Neural cell (in vitro differentiated cells): Measurements from ENCODE around the gene LARP1. TPM values are rescaled to one million over a fixed set of nuclear protein-coding genes. Genes with fewer than 3 reads are reported as not detected.

Source experiments
- H2AFZ ChIP-seq: fragments of 200-600, 300-800 bp; sonication (generic), shearing (Covaris generic); 2 replicates; pipeline ENCODE4 v1.6.0; 2014; ENCODE audit warnings: low read depth, mild to moderate bottlenecking, antibody characterized with exemption, low read length, moderate library complexity
- H3F3A ChIP-seq: fragments of 200-600 bp; shearing (Covaris generic); 2 replicates; pipeline ENCODE4 v1.6.1; 2016; ENCODE audit warnings: mild to moderate bottlenecking, moderate library complexity, mixed read lengths, antibody characterized with exemption, low read length; ENCODE audit not compliant: insufficient read depth, poor library complexity, severe bottlenecking
- H3K27ac ChIP-seq: fragments of 200-600, 300-800 bp; sonication (generic), shearing (Covaris generic); 2 replicates; pipeline ENCODE4 v1.5.1; 2014; ENCODE audit warnings: mild to moderate bottlenecking, low read length, moderate library complexity
- H3K27me3 ChIP-seq: fragments of 300-800, 200-600 bp; sonication (generic), shearing (Covaris generic); 2 replicates; pipeline ENCODE4 v1.6.0; 2014; ENCODE audit warnings: mild to moderate bottlenecking, low read depth, low read length, moderate library complexity; ENCODE audit not compliant: insufficient read depth
- H3K36me3 ChIP-seq: fragments of 300-800, 200-600 bp; sonication (generic), shearing (Covaris generic); 2 replicates; pipeline ENCODE4 v1.5.1; 2014; ENCODE audit warnings: mild to moderate bottlenecking, antibody characterized with exemption, low read length, moderate library complexity; ENCODE audit not compliant: insufficient read depth
- H3K4me2 ChIP-seq: fragments of 300-800, 200-600 bp; sonication (generic), shearing (Covaris generic); 2 replicates; pipeline ENCODE4 v1.6.0; 2014; ENCODE audit warnings: mild to moderate bottlenecking, low read length
- H3K4me3 ChIP-seq: fragments of 300-800, 200-600 bp; sonication (generic), shearing (Covaris generic); 2 replicates; pipeline ENCODE4 v1.5.1; 2014; ENCODE audit warnings: mild to moderate bottlenecking, low read length, moderate library complexity
- H3K79me2 ChIP-seq: fragments of 200-600 bp; shearing (Covaris generic); replicated peaks from 2 replicates; pipeline ENCODE4 v1.6.0; 2014; ENCODE audit warnings: mild to moderate bottlenecking, low read length, moderate library complexity; ENCODE audit not compliant: insufficient read depth
- H3K9ac ChIP-seq: fragments of 300-800, 200-600 bp; sonication (generic), shearing (Covaris generic); 2 replicates; pipeline ENCODE4 v1.6.1; 2016; ENCODE audit warnings: mild to moderate bottlenecking, low read length, mixed read lengths
- H3K9me2 ChIP-seq: fragments of 200-600 bp; shearing (Covaris generic); 2 replicates; pipeline ENCODE4 v1.6.1; 2016; ENCODE audit warnings: mild to moderate bottlenecking, low read length, mixed read lengths; ENCODE audit not compliant: insufficient read depth
- H3K9me3 ChIP-seq: fragments of 200-600, 300-800 bp; sonication (generic), shearing (Covaris generic); 2 replicates; pipeline ENCODE4 v1.6.1; 2016; ENCODE audit warnings: mild to moderate bottlenecking, mixed run types, low read length, moderate library complexity, mixed read lengths
- H4K20me1 ChIP-seq: fragments of 200-600 bp; shearing (Covaris generic); 2 replicates; pipeline ENCODE4 v1.6.1; 2016; ENCODE audit warnings: mild to moderate bottlenecking, mixed run types; ENCODE audit not compliant: insufficient read depth
- EP300 ChIP-seq: fragments of 450-650 bp; conservative IDR thresholded peaks from 2 replicates; pipeline ENCODE4 v1.6.1; 2014; ENCODE audit warnings: antibody characterized with exemption, mild to moderate bottlenecking, moderate library complexity; ENCODE audit not compliant: poor library complexity, severe bottlenecking
- EZH2 ChIP-seq: fragments of 200-600, 300-800 bp; shearing (Covaris generic), sonication (generic); IDR thresholded peaks from 2 replicates; pipeline ENCODE4 v1.6.1; 2014; ENCODE audit warnings: antibody characterized with exemption, low read length, borderline replicate concordance, mild to moderate bottlenecking; ENCODE audit not compliant: insufficient read depth, poor library complexity, severe bottlenecking
- MXI1 ChIP-seq: fragments of 450-650 bp; conservative IDR thresholded peaks from 2 replicates; pipeline ENCODE4 v1.6.1; 2014; ENCODE audit warnings: antibody characterized with exemption, mild to moderate bottlenecking; ENCODE audit not compliant: poor library complexity, severe bottlenecking
- POLR2AphosphoS5 ChIP-seq: IDR thresholded peaks from 2 replicates; pipeline ENCODE4 v1.6.1; 2012
- RAD21 ChIP-seq: fragments of 450-650 bp; conservative IDR thresholded peaks from 2 replicates; pipeline ENCODE4 v1.6.1; 2014; ENCODE audit warnings: antibody characterized with exemption, mild to moderate bottlenecking, moderate library complexity
- SMC3 ChIP-seq: fragments of 450-650 bp; conservative IDR thresholded peaks from 2 replicates; pipeline ENCODE4 v1.6.1; 2014; ENCODE audit warnings: antibody characterized with exemption, mild to moderate bottlenecking, moderate library complexity; ENCODE audit not compliant: poor library complexity
- TAF1 ChIP-seq: IDR thresholded peaks from 2 replicates; pipeline ENCODE4 v1.6.1; 2012; ENCODE audit warnings: low read depth
- polyA plus RNA-seq: library from polyadenylated mRNA; depleted of rRNA; stranded (reverse); fragments of >200 nt; gene quantifications from 2 replicates; pipeline ENCODE4 v1.2.3, GENCODE V29; 2014
- TF ChIP-seq, protein P1 (sequence below): fragments of 450-650 bp; IDR thresholded peaks from 2 replicates; pipeline ENCODE4 v1.5.1; 2014; ENCODE audit warnings: antibody characterized with exemption, mild to moderate bottlenecking, moderate library complexity; ENCODE audit not compliant: poor library complexity, severe bottlenecking
- TF ChIP-seq, protein P2 (sequence below): IDR thresholded peaks from 2 replicates; pipeline ENCODE4 v1.6.1; 2012; ENCODE audit warnings: borderline replicate concordance

The LARP1 gene
- polyA plus RNA-seq, 1 donor from 2014 or later = 36.1 TPM

DNA sequence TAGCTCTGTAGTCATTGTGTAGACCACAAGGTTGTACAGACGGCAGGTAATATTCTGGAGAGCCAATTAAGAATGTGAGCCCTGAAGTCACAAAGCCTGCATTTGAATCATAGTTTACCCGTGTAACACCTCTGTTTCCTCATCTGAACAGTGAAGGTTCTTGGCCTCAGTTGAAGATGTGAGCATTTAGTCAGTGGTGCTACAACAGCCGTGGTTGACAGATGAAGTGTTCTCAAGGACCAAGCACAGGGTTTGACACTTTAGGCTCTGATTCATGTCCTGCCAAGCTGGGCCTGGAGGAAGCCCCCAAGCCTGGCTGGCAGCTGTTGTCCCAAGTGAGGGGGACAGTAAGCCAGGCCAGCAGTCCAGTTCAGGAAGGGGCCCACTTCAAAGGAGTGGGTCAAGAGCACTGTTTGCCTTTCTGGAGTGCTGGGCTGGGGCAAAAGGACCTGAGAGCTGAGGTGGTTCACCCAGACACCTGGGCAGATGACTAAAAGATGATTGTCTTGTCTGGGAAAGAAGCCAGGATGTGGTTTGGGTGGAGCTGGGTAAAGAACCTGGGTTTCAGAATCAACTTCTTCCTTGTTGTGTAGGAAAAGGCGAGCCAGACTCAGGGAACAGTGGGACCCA is 74.5 kb downstream of the LARP1 start:
- no peaks in the 10 kb centered on the region for H4K20me1 ChIP-seq
- no peak overlapping the region for H3K4me2 ChIP-seq
- H2AFZ ChIP-seq = no peak overlapping the region
- H3K9me2 ChIP-seq = no peaks in the 10 kb centered on the region
- H3K36me3 ChIP-seq = no peaks in the 10 kb centered on the region
- no peaks in the 10 kb centered on the region for H3F3A ChIP-seq
- no peak overlapping the region for H3K27ac ChIP-seq
- no peaks in the 10 kb centered on the region for H3K9me3 ChIP-seq
- H3K27me3 ChIP-seq = no peaks in the 10 kb centered on the region
- no peaks in the 10 kb centered on the region for H3K79me2 ChIP-seq
- TF ChIP-seq MXI1 (no peak), TAF1 (no peak), SMC3 (no peak), POLR2AphosphoS5 (no peak), EP300 (no peak), EZH2 (no peak), RAD21 (no peak)
- TF ChIP-seq, protein P1, sequence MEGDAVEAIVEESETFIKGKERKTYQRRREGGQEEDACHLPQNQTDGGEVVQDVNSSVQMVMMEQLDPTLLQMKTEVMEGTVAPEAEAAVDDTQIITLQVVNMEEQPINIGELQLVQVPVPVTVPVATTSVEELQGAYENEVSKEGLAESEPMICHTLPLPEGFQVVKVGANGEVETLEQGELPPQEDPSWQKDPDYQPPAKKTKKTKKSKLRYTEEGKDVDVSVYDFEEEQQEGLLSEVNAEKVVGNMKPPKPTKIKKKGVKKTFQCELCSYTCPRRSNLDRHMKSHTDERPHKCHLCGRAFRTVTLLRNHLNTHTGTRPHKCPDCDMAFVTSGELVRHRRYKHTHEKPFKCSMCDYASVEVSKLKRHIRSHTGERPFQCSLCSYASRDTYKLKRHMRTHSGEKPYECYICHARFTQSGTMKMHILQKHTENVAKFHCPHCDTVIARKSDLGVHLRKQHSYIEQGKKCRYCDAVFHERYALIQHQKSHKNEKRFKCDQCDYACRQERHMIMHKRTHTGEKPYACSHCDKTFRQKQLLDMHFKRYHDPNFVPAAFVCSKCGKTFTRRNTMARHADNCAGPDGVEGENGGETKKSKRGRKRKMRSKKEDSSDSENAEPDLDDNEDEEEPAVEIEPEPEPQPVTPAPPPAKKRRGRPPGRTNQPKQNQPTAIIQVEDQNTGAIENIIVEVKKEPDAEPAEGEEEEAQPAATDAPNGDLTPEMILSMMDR = no peak
- TF ChIP-seq, protein P2, sequence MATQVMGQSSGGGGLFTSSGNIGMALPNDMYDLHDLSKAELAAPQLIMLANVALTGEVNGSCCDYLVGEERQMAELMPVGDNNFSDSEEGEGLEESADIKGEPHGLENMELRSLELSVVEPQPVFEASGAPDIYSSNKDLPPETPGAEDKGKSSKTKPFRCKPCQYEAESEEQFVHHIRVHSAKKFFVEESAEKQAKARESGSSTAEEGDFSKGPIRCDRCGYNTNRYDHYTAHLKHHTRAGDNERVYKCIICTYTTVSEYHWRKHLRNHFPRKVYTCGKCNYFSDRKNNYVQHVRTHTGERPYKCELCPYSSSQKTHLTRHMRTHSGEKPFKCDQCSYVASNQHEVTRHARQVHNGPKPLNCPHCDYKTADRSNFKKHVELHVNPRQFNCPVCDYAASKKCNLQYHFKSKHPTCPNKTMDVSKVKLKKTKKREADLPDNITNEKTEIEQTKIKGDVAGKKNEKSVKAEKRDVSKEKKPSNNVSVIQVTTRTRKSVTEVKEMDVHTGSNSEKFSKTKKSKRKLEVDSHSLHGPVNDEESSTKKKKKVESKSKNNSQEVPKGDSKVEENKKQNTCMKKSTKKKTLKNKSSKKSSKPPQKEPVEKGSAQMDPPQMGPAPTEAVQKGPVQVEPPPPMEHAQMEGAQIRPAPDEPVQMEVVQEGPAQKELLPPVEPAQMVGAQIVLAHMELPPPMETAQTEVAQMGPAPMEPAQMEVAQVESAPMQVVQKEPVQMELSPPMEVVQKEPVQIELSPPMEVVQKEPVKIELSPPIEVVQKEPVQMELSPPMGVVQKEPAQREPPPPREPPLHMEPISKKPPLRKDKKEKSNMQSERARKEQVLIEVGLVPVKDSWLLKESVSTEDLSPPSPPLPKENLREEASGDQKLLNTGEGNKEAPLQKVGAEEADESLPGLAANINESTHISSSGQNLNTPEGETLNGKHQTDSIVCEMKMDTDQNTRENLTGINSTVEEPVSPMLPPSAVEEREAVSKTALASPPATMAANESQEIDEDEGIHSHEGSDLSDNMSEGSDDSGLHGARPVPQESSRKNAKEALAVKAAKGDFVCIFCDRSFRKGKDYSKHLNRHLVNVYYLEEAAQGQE = no peak
- no peak overlapping the region for H3K4me3 ChIP-seq
- no peak overlapping the region for H3K9ac ChIP-seq

DNA sequence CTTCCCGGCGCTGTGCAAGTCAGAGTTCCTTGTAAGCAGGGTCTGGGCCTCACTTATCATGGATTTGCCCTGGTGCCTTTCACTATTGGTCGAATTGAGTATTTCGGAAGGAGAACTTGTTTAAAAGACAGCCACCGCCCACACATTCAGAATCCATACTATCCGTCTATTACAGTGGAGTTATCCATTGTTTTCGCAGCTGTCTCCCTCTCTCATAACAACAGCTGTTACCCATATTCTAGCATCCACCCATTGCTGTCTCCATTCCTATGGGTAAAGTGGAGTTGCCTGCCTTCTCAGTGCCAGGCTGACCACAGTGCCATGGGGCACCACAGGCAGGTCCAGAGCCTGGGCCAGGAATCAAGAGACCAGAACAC is 75.0 kb downstream of the LARP1 start:
- H3F3A ChIP-seq = no peaks in the 10 kb centered on the region
- no peak overlapping the region for H3K27ac ChIP-seq

More for the DNA sequence above, 75.0 kb downstream of the LARP1 start:
- Histone ChIP-seq H3K9ac (no peak overlapping the region), H3K36me3 (no peaks in the 10 kb centered on the region), H3K9me2 (no peaks in the 10 kb centered on the region), H3K9me3 (no peaks in the 10 kb centered on the region), H3K4me2 (no peak overlapping the region), H4K20me1 (no peaks in the 10 kb centered on the region), H2AFZ (no peak overlapping the region), H3K79me2 (no peaks in the 10 kb centered on the region), H3K27me3 (no peaks in the 10 kb centered on the region), H3K4me3 (no peak overlapping the region)
- TF ChIP-seq, protein P2 = no peak
- TF ChIP-seq POLR2AphosphoS5 = no peak
- TF ChIP-seq RAD21 = no peak
- no peak for TF ChIP-seq SMC3
- no peak for TF ChIP-seq TAF1
- no peak for TF ChIP-seq EP300
- TF ChIP-seq MXI1 = no peak
- TF ChIP-seq EZH2 = no peak
- TF ChIP-seq, protein P1 = no peak
